Measurements from ENCODE around the gene FBXL15. TPM values are rescaled to one million over a fixed set of nuclear protein-coding genes. Genes with fewer than 3 reads are reported as not detected.

FBXL15 gene
- total and polyA plus RNA-seq, 2 of the 13 experiments (the other 11 are each of a cell fraction or from before 2014, with no cell fraction given): 4.3 to 8.3 TPM

GRCh38 chr10:102434394-102435132, 13.9 kb downstream of the FBXL15 start (continued):
- TF ChIP-seq HIC2 (CRISPR knock-in tag; IDR thresholded peaks at IDR 0.05; ENCODE audit: low read depth): peak; percentile 77
- no peak for TF ChIP-seq ZNF562 (CRISPR knock-in tag; IDR thresholded peaks at IDR 0.05; ENCODE audit: borderline replicate concordance)
- TF ChIP-seq ZXDC (CRISPR knock-in tag; IDR thresholded peaks at IDR 0.05): no peak
- no peak for TF ChIP-seq ZNF484 (CRISPR knock-in tag; IDR thresholded peaks at IDR 0.05; ENCODE audit: borderline replicate concordance, low read depth)
- no peak for TF ChIP-seq NR3C1 (CRISPR knock-in tag; IDR thresholded peaks at IDR 0.05)
- peak; percentile 87 for TF ChIP-seq HNF4A (CRISPR knock-in tag; IDR thresholded peaks at IDR 0.05)
- TF ChIP-seq PAWR (CRISPR knock-in tag; IDR thresholded peaks at IDR 0.05; ENCODE audit: borderline replicate concordance): no peak
- TF ChIP-seq KLF6 (CRISPR knock-in tag; IDR thresholded peaks at IDR 0.05): no peak
- TF ChIP-seq ZSCAN25 (CRISPR knock-in tag; IDR thresholded peaks at IDR 0.05): peak; percentile 78
- TF ChIP-seq RXRA (CRISPR knock-in tag; IDR thresholded peaks at IDR 0.05): peak; percentile 65
- peak; percentile 24 for TF ChIP-seq RBM39 (IDR thresholded peaks at IDR 0.05; ENCODE audit: low read depth, low read length, poor library complexity, severe bottlenecking)
- TF ChIP-seq SIN3A (IDR thresholded peaks at IDR 0.05; ENCODE audit: borderline replicate concordance, low read depth, low read length): peak; percentile 63; the same call in 1 of the 2 replicates
- TF ChIP-seq PAXIP1 (CRISPR knock-in tag; conservative IDR thresholded peaks at IDR 0.05): peak; percentile 88
- no peak for TF ChIP-seq NCOA5 (CRISPR knock-in tag; IDR thresholded peaks at IDR 0.05)
- peak; percentile 75 for TF ChIP-seq ZFX (CRISPR knock-in tag; IDR thresholded peaks at IDR 0.05; ENCODE audit: low read depth)
- peak; percentile 66 for TF ChIP-seq SALL1 (CRISPR knock-in tag; IDR thresholded peaks at IDR 0.05)
- TF ChIP-seq TRIM22 (IDR thresholded peaks at IDR 0.05): no peak
- no peak for TF ChIP-seq ZNF24 (IDR thresholded peaks at IDR 0.05)
- TF ChIP-seq MIER2 (CRISPR knock-in tag; IDR thresholded peaks at IDR 0.05): peak; percentile 29; the same call in 1 of the 2 replicates

All from HepG2 (cell line).